ENCODE results near the gene GP9.
A peak's percentile ranks its signal among the peaks of the same experiment; 100 is the strongest.

GP9 gene

GRCh38 chr3:129022114-129023007, 38.2 kb upstream of the GP9 start:
- TF ChIP-seq GATA1 (IDR thresholded peaks at IDR 0.05; ENCODE audit: low read depth, low read length) (no peak), POLR2A (IDR thresholded peaks at IDR 0.05; ENCODE audit: low read length) (no peak)
- DNase-seq, result no peak

- DNase-seq, result no peak
- no peak for TF ChIP-seq GATA1 (IDR thresholded peaks at IDR 0.05; ENCODE audit: low read depth, low read length)
- no peak for TF ChIP-seq POLR2A (IDR thresholded peaks at IDR 0.05; ENCODE audit: low read length)
These were observed 37.6 kb upstream of the GP9 start for GRCh38 chr3:129023008-129023358.

GRCh38 chr3:129023909-129024308, 36.7 kb upstream of the GP9 start:
- peak in 1 of 2 experiments; percentile 8 for DNase-seq
- no peak for TF ChIP-seq POLR2A (IDR thresholded peaks at IDR 0.05; ENCODE audit: low read length)
- no peak for TF ChIP-seq GATA1 (IDR thresholded peaks at IDR 0.05; ENCODE audit: low read depth, low read length)

- TF ChIP-seq POLR2A (IDR thresholded peaks at IDR 0.05; ENCODE audit: low read length) (no peak), GATA1 (IDR thresholded peaks at IDR 0.05; ENCODE audit: low read depth, low read length) (no peak)
- DNase-seq, result no peak
These were observed 35.5 kb upstream of the GP9 start for GRCh38 chr3:129025108-129025507.

GRCh38 chr3:129025691-129026435, 34.7 kb upstream of the GP9 start:
- no peak for TF ChIP-seq POLR2A (IDR thresholded peaks at IDR 0.05; ENCODE audit: low read length)
- DNase-seq, result no peak

- TF ChIP-seq POLR2A (IDR thresholded peaks at IDR 0.05; ENCODE audit: low read length) (peak; percentile 54), GATA1 (IDR thresholded peaks at IDR 0.05; ENCODE audit: low read depth, low read length) (no peak)
- peak; percentile 94 for DNase-seq
These were observed 33.6 kb upstream of the GP9 start for GRCh38 chr3:129026728-129027543.

GRCh38 chr3:129027544-129027880, 33.1 kb upstream of the GP9 start:
- DNase-seq, result no peak
- no peak for TF ChIP-seq GATA1 (IDR thresholded peaks at IDR 0.05; ENCODE audit: low read depth, low read length)
- TF ChIP-seq POLR2A (IDR thresholded peaks at IDR 0.05; ENCODE audit: low read length), result no peak

GRCh38 chr3:129028866-129029265, 31.7 kb upstream of the GP9 start:
- DNase-seq, result no peak
- TF ChIP-seq GATA1 (IDR thresholded peaks at IDR 0.05; ENCODE audit: low read depth, low read length) (no peak), POLR2A (IDR thresholded peaks at IDR 0.05; ENCODE audit: low read length) (no peak)

- no peak for DNase-seq
- TF ChIP-seq GATA1 (IDR thresholded peaks at IDR 0.05; ENCODE audit: low read depth, low read length) (no peak), POLR2A (IDR thresholded peaks at IDR 0.05; ENCODE audit: low read length) (no peak)
These were observed 30.0 kb upstream of the GP9 start for GRCh38 chr3:129030611-129031010.

GRCh38 chr3:129031476-129032215, 28.9 kb upstream of the GP9 start:
- no peak for DNase-seq

GRCh38 chr3:129032716-129033115, 27.9 kb upstream of the GP9 start:
- TF ChIP-seq GATA1 (IDR thresholded peaks at IDR 0.05; ENCODE audit: low read depth, low read length) (no peak), POLR2A (IDR thresholded peaks at IDR 0.05; ENCODE audit: low read length) (no peak)
- DNase-seq, result no peak

More at GRCh38 chr3:129031476-129032215, 28.9 kb upstream of the GP9 start:
- TF ChIP-seq GATA1 (IDR thresholded peaks at IDR 0.05; ENCODE audit: low read depth, low read length) (no peak), POLR2A (IDR thresholded peaks at IDR 0.05; ENCODE audit: low read length) (no peak)

- no peak for DNase-seq
- TF ChIP-seq POLR2A (IDR thresholded peaks at IDR 0.05; ENCODE audit: low read length) (no peak), GATA1 (IDR thresholded peaks at IDR 0.05; ENCODE audit: low read depth, low read length) (no peak)
These were observed 27.4 kb upstream of the GP9 start for GRCh38 chr3:129033151-129033550.

- no peak for DNase-seq
- TF ChIP-seq POLR2A (IDR thresholded peaks at IDR 0.05; ENCODE audit: low read length), result no peak
- no peak for TF ChIP-seq GATA1 (IDR thresholded peaks at IDR 0.05; ENCODE audit: low read depth, low read length)
These were observed 26.8 kb upstream of the GP9 start for GRCh38 chr3:129033633-129034321.
